Transverse colon (tissue), 4 donors: ENCODE results near the gene ENPP1. TPM values are rescaled to one million over a fixed set of nuclear protein-coding genes. Genes with fewer than 3 reads are reported as not detected.

Experiments
- DNase-seq: peaks from one replicate; pipeline ENCODE4 v3.0.0-alpha.2; 2019
- H3K27ac ChIP-seq, 4 donors: fragments of 200-600 bp; sonication (generic); 2 replicates each; pipeline ENCODE4 v1.5.1; 2016 to 2018; ENCODE audit warnings: inconsistent platforms in 4 of 4
- H3K27me3 ChIP-seq: fragments of 200-600 bp; sonication (generic); 2 replicates; pipeline ENCODE4 v1.5.1; 2017; ENCODE audit warnings: inconsistent platforms
- H3K36me3 ChIP-seq, 4 donors: fragments of 200-600 bp; sonication (generic); 2 replicates each; pipeline ENCODE4 v1.5.1; 2017 to 2019; ENCODE audit warnings: inconsistent platforms in 4 of 4
- H3K4me1 ChIP-seq, 4 donors: fragments of 200-600 bp; sonication (generic); 2 replicates each; pipeline ENCODE4 v1.5.1; 2017 to 2020; ENCODE audit warnings: inconsistent platforms in 4 of 4
- H3K4me3 ChIP-seq, 4 donors: fragments of 200-600 bp; sonication (generic); 1 replicate in 1 of 4; 2 replicates in 3 of 4; pipeline versions ENCODE4 v1.5.1 to v1.6.1; 2017 to 2019; ENCODE audit warnings: inconsistent platforms in 4 of 4
- H3K9me3 ChIP-seq, 2 donors: fragments of 200-600 bp; sonication (generic); 2 replicates each; pipeline ENCODE4 v1.5.1; 2017 to 2019; ENCODE audit warnings: inconsistent platforms in 2 of 2
- CTCF ChIP-seq, 5 experiments: fragments of 200-600 bp in 3 of 5; fragments of 450-650 bp in 2 of 5; sonication (generic) in 3 of 5; IDR thresholded peaks; 1 replicate in 2 of 5; 2 replicates in 3 of 5; pipeline ENCODE4 v1.5.1; 2016 to 2017; ENCODE audit warnings: antibody characterized with exemption in 5 of 5, inconsistent platforms in 3 of 5, mild to moderate bottlenecking in 2 of 5, moderate library complexity in 1 of 5
- EP300 ChIP-seq: sonication (generic); formaldehyde crosslinking; IDR thresholded peaks from one replicate; pipeline ENCODE4 v1.6.1; 2017; ENCODE audit warnings: antibody characterized with exemption, low read depth
- POLR2A ChIP-seq: fragments of 450-650 bp; IDR thresholded peaks from one replicate; pipeline ENCODE4 v1.6.1; 2016; ENCODE audit warnings: antibody characterized with exemption, mild to moderate bottlenecking, moderate library complexity
- POLR2AphosphoS5 ChIP-seq, 3 donors: sonication (generic); formaldehyde crosslinking; IDR thresholded peaks; one replicate each; pipeline ENCODE4 v1.6.1; 2016; ENCODE audit warnings: antibody characterized with exemption in 3 of 3
- WGBS, 2 donors: methylation state at CpG; one replicate each; pipeline ENCODE4 v1.1.5; 2018; ENCODE audit warnings: low coverage in 1 of 2; 5-methylcytosine and 5-hydroxymethylcytosine counted together
- in situ Hi-C, 4 donors: fragments of 200-750 bp; cut with MboI; loops; one replicate each; pipeline versions ENCODE4 v1.15.0 to v1.15.1; 2017; ENCODE audit warnings: low sequenced_read_pairs in 3 of 4, low pct_ligation_motif_present in 1 of 4, low pct_unique_long_range_greater_than_20kb in 1 of 4
- intact Hi-C: fragments of 100-400 bp; cut with DNase I; formaldehyde crosslinking; loops from one replicate; pipeline ENCODE4 v1.15.1; 2023; ENCODE audit warnings: low total_unique reads
- small RNA-seq, 4 donors: library from RNA; depleted of rRNA; stranded (forward); fragments of <200 nt; gene quantifications; one replicate each; pipeline ENCODE3, GENCODE V24; 2016
- total RNA-seq, 4 donors: library from RNA; depleted of rRNA; stranded (reverse); fragments of >200 nt; gene quantifications; one replicate each; pipeline ENCODE4 v1.1.0, GENCODE V29; 2016

ENPP1 gene
- total RNA-seq, 4 donors from 2014 or later: 3.4 to 24.0 (median 22.8) TPM

- no peak for TF ChIP-seq EP300
- DNase-seq: no peak
- no peaks in the 10 kb centered on the region for H3K4me1 ChIP-seq
- H3K4me3 ChIP-seq: no peak overlapping the region
- in situ Hi-C loops: loop anchor here in 1 of 4 donors (25.0 kb wide), 1 partner anchor 276 kb away; no protein-coding TSS in a partner anchor
- no peaks in the 10 kb centered on the region for H3K27me3 ChIP-seq
- intact Hi-C loops: no loop called here
- no peak overlapping the region for H3K27ac ChIP-seq
- 68 to 79% methylated on average over 4 of the region's 4 CpGs for whole genome bisulfite sequencing, 2 donors
- no peaks in the 10 kb centered on the region for H3K36me3 ChIP-seq
- no peaks in the 10 kb centered on the region for H3K9me3 ChIP-seq
These were observed 128.3 kb downstream of the ENPP1 start for GRCh38 chr6:131936156-131936555.

- TF ChIP-seq POLR2A: no peak
- TF ChIP-seq CTCF (IDR thresholded peaks at IDR 0.05): no peak
- TF ChIP-seq POLR2AphosphoS5 (IDR thresholded peaks at IDR 0.05): no peak
- TF ChIP-seq EP300: no peak
- Histone ChIP-seq H3K27ac (no peak overlapping the region), H3K27me3 (no peaks in the 10 kb centered on the region), H3K36me3 (no peaks in the 10 kb centered on the region), H3K4me1 (no peaks in the 10 kb centered on the region), H3K4me3 (no peak overlapping the region), H3K9me3 (no peaks in the 10 kb centered on the region)
- WGBS, 2 donors: 69 to 73% methylated on average over 2 of the region's 2 CpGs
- no peak for DNase-seq
- intact Hi-C loops: no loop called here
- in situ Hi-C loops: loop anchor here in 1 of 4 donors (25.0 kb wide), 1 partner anchor 275 kb away; no protein-coding TSS in a partner anchor
These were observed 129.4 kb downstream of the ENPP1 start for GRCh38 chr6:131937226-131937625.

- Histone ChIP-seq H3K4me1 (no peaks in the 10 kb centered on the region), H3K27ac (peak overlapping the region in 1 of 4 donors; percentile 18), H3K9me3 (no peaks in the 10 kb centered on the region), H3K4me3 (no peak overlapping the region), H3K36me3 (no peaks in the 10 kb centered on the region), H3K27me3 (no peaks in the 10 kb centered on the region)
- TF ChIP-seq CTCF (IDR thresholded peaks at IDR 0.05) (no peak), EP300 (no peak), POLR2AphosphoS5 (IDR thresholded peaks at IDR 0.05) (no peak), POLR2A (no peak)
- no peak for DNase-seq
- 76 to 78% methylated on average over 2 to 8 of the region's 8 CpGs for WGBS, 2 donors
- intact Hi-C loops (no loop called here), in situ Hi-C loops (loop anchor here in 1 of 4 donors (25.0 kb wide), 1 partner anchor 274 kb away; no protein-coding TSS in a partner anchor)
These were observed 130.1 kb downstream of the ENPP1 start for GRCh38 chr6:131937703-131938631.

Small RNA genes lying within 50 kb of the gene (small RNA-seq; reads per million reads assigned to genes)
- 0 reads per million in 4 donors for gene MIR548H5
- 0 to 0.24 (median 0) reads per million in 4 donors for gene SELENOKP2

Other genes with a start within 250 kb of the ENPP1 start
- gene ARG1, start 234.8 kb upstream of the ENPP1 start, total RNA-seq: not detected
- gene MED23, start 179.8 kb upstream of the ENPP1 start, total RNA-seq: 10 to 100 TPM; 11.6 to 47.6 (median 37.9) TPM
- 10 to 100 TPM in 3 of 4 donors, 1 to 10 TPM in 1; 4.6 to 28.1 (median 20.6) TPM for gene ENPP3, start 170.7 kb upstream of the ENPP1 start, total RNA-seq
- not detected for gene OR2A4, start 106.6 kb upstream of the ENPP1 start, total RNA-seq
- not detected for gene CTAGE9, start 97.0 kb upstream of the ENPP1 start, total RNA-seq
- 100 to 1,000 TPM in 1 of 4 donors, 10 to 100 TPM in 3; 37.0 to 146 (median 58.0) TPM for gene CCN2, start 143.4 kb downstream of the ENPP1 start, total RNA-seq